Left lobe of liver (tissue), 2 donors: Measurements from ENCODE around the gene TNS1. TPM values are rescaled to one million over a fixed set of nuclear protein-coding genes. Genes with fewer than 3 reads are reported as not detected.
"Not testable (repeated sequence)": the region's sequence is repeated elsewhere in the genome, so short reads cannot be mapped to it uniquely, and the experiment has no call there.

ENCODE experiments used
- ATAC-seq: fragments of 200-7000 bp; cut with Tn5 transposase; one replicate; pipeline ENCODE4 v1.9.1; 2020; ENCODE audit warnings: mild to moderate bottlenecking, moderate library complexity
- DNase-seq: peaks from one replicate; pipeline ENCODE4 v3.0.0-alpha.2; 2020; ENCODE audit warnings: low spot score
- total RNA-seq: library from RNA; stranded (reverse); gene quantifications from one replicate; pipeline ENCODE4 v1.2.1, GENCODE V29; 2021
- donor health status: DM: no; HTN: no; CAD: no; lungs with moderate emphysema.
- donor health status: DM: no; HTN: yes; CAD: no.

The TNS1 gene
- total RNA-seq, 1 donor from 2014 or later = 102 TPM

GRCh38 chr2:218030409-218031195 is 27.8 kb upstream of the TNS1 start:
- DNase-seq (peak; percentile 16), ATAC-seq (no peak)

DNA sequence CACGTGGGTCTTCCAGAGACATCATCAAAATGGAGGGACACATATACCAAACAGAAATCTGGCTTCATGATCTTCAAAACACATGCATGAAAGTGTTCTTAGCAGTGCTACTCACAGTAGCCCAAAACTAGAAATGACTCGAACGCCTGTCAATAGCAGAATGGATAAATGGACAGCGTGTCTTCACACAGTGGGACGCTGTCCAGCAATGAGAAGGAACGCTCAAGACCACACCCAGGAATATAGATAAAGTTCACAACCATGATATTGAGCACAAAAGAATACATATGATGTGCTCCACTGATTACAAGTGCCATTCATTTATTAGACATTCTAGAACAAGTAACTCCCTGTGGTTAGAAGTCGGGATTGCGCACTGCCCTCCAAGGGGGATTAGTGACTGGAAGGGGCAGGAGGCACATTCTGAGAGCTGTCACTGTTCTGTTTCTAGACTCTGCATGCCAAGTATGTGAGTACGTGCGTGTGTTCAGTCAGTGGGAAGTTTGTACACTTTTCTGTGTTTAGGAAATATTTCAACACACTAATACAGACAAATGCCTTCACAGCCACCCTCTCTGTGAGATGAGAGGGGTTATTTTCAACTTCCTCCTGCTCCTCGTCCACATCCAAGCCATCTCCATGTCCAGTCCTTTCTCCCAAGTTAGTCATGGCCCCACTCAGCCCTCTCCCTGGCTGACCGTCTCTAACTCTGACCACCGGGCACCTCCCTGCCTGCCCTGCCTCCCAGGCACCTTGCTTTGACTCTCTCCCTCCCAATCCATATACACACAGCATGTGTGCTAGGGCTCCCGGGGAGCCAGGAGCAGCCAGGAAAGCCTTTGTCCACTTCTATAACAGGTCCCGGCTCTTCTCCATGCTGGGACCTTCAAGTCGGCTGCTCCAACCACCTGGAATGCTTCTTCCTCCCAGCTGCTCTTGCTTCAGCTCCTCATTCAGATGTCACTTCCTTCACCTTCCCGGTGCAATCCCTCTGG is 26.9 kb upstream of the TNS1 start:
- peak; percentile 37 for DNase-seq
- ATAC-seq = no peak

- no peak for ATAC-seq
- peak; percentile 30 for DNase-seq
Observed at GRCh38 chr2:218028562-218029348, 26.0 kb upstream of the TNS1 start.

- ATAC-seq = no peak
- peak; percentile 23 for DNase-seq
Observed at GRCh38 chr2:218028189-218028495, 25.3 kb upstream of the TNS1 start.

DNA sequence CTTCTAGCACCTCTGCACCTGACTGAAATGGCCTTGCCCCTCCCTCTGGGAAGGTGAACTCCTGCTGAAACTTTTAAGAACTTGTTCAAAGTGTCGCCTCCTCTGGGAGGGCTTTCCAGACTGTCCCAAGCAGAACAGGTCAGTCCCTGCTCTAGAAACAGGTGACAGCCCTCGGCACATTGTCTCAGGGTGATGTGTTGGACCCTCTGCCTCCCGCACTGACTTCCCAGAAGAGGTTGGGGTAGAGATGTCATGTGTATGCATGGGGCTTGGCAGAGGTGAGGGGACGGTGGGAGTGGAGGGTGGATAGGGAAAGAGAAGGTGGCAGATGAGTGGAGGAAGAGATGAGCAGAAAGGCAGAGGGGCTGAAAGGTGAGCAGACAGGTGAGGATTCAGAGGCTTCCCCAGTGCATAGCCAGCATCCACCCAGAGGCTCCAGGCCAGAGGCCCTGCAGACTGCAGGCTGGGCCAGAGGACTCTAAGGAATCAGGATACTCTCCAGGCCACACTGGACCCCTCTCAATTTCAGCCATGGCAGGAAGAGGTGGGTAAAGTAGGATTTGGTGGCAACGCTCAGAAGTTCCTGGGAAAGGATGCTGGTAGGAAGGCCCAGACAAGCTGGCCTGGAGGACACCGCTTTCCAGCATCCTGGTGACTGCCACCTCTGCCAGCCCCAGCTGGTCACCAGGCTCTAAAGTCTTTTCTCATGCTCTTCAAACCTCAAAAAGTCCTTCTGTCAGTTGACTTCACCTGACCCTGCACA is 24.8 kb upstream of the TNS1 start:
- peak; percentile 24 for DNase-seq
- ATAC-seq = no peak

DNA sequence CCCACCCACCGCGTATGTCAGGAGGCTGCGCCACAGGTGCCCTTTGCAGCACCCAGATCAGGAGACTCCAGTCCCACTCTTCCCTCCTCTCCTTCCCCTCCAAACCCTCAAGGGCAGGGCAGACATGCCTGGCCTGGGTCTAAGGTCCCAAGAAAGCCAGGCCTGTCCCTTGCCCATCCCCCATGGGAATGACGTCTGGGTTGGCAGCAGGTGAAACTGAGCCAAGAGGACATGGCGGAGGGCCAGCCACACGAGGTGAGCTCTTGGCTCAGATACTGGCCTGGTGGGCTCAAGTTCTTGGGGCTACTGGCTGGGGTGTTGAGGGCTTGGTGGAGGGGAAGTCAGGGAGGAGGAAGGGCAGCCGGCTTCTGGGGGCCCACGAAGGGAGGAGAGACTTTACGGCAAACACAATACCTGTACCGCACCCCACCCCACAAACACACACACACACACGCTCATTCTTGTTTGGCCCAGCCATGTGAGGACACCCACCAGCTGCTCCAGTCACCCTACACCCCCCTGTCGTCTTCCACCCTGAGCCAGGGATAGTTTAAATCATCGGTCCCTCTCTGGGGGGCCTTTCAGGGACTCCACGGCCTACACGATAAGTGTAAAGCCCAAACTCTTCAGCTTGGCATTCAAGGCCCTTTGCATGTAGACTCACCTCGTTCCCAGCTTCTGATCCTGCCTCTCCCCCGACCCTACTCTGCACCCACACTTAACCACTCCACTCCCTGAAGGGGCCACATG is 24.1 kb upstream of the TNS1 start:
- ATAC-seq = peak; percentile 58

DNA sequence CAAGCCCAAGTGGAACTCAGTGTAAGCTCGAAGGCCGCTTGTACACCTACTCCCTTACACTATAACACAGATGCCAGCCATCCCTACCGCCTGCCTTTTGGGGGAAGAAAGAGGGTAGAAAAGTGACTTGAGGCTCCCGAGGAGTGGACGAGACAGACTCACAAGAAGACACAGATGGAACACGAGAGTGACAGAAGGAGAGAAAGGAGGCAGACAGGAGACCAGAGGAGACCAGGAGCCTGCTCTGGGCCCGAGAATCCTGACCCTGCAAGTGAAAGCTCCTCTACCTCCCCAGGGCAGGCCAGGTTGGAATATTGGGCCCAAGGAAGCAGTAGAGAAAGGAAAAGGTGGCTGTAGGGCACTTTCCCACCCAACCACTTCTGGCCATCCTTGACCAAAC is 23.4 kb upstream of the TNS1 start:
- no peak for ATAC-seq
- no peak for DNase-seq

More for the DNA sequence above, 24.1 kb upstream of the TNS1 start:
- peak; percentile 59 for DNase-seq

DNA sequence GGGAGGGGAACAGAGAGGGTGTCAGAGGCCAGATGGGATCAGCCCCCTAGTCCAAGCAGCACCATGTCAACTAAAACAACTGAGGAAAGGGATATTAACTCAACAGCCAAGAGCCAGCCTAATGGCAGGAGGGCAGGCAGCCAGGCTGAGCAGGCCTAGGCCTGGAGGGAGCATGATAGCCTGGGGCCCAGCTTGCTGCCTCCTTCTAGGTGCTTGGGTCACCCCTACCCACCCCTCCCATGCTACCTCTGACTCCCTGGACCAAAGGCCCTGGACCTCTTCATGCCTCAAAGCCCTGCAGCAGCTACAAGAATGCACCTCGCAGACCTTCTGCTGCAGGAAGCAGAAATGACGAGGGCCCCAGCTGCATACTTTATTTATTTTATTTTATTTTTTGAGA is 22.1 kb upstream of the TNS1 start:
- DNase-seq (no peak), ATAC-seq (no peak)

- ATAC-seq (no peak), DNase-seq (no peak)
Observed at GRCh38 chr2:218024336-218024735, 21.5 kb upstream of the TNS1 start.

- peak; percentile 21 for DNase-seq
- no peak for ATAC-seq
Observed at GRCh38 chr2:218023636-218024035, 20.8 kb upstream of the TNS1 start.

GRCh38 chr2:218022851-218023530 is 20.2 kb upstream of the TNS1 start:
- DNase-seq = no peak
- no peak for ATAC-seq

DNA sequence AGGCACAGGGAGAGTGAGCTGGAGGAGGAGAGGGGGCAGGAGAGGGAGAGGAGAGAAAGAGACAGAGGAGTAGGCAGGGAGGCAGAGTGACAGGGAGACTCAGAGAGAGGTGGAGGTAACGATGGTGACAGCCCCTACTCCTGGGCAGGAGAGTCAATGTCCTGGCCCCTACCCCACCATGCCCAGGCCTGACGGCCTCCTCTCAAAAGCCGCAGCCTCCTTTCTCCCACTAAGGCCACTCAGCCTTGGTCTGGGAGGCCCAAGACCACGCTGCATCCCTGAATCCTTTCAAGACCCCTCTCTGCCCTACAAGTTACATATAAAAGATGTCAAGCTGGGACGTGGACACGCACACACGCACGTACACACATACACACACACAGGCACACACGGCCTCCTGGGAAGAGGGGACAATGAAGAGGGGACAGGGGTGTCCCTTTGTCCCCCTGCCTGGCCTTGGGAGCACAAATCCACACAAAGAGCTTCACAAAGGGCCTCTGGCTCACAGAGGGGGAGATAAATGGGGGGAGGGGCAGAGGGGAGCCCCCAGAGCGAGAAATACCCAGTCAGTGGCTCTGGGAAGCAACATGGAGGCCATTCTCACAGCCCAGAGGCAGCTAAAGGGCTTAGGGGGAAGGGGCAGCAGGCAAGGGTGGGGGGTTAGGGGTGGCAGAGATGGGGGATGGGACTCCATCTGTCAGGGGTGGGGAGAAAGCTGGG is 19.5 kb upstream of the TNS1 start:
- ATAC-seq (no peak), DNase-seq (no peak)

DNA sequence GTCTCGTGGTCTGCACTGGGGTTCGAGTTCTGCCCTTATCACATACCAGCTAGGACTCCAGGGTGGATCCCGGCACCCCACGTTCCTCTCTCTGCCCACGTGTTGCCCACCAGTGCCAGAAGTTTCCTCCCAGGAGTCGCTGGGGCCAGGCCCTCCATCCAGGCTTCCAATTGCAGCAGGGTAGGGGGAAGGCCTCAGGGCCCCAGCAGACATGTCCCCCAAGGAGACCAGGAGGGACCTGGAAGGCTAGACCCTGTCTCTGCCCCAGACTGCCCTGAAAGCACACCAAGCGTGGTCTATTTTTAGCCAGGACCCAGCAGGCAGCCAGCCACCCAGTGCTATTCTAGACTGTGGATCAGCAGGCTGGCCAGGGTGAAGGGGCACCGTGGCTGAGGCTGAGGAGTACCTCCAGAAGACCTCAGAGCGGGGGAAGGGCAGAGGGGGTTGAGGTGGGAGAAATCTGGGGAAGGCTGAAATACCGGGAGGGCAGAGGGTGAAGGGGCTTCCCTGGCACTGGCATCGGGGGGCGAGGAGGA is 18.8 kb upstream of the TNS1 start:
- DNase-seq (no peak), ATAC-seq (no peak)

GRCh38 chr2:218020966-218021535 is 18.3 kb upstream of the TNS1 start:
- no peak for ATAC-seq

GRCh38 chr2:218020281-218020680 is 17.5 kb upstream of the TNS1 start:
- no peak for ATAC-seq
- no peak for DNase-seq

More at GRCh38 chr2:218020966-218021535, 18.3 kb upstream of the TNS1 start:
- no peak for DNase-seq

- ATAC-seq = no peak
- DNase-seq = no peak
Observed at GRCh38 chr2:218019411-218020060, 16.7 kb upstream of the TNS1 start.

GRCh38 chr2:218018842-218019125 is 16.0 kb upstream of the TNS1 start:
- not testable (repeated sequence) for DNase-seq, ATAC-seq
